SK-N-SH (cell line): ENCODE data around the gene CIAO2A. TPM values are rescaled to one million over a fixed set of nuclear protein-coding genes. Genes with fewer than 3 reads are reported as not detected.

Experiments used
- CTCF ChIA-PET: fragments of 300-600, 350-600 bp; formaldehyde crosslinking; extraction: SDS; loops from one replicate; lab custom pipeline; 2021; lab: Yijun Ruan, JAX
- POLR2A ChIA-PET: fragments of 350-600 bp; sonication (Branson Sonifier 250); formaldehyde crosslinking; extraction: SDS; loops from one replicate; lab custom pipeline; 2020; ENCODE audit warnings: antibody characterized with exemption, inconsistent platforms; lab: Yijun Ruan, JAX
- DNase-seq: peaks from one replicate; pipeline ENCODE4 v3.0.0; 2012
- H2AFZ ChIP-seq: fragments of 200-600 bp; sonication (generic); 2 replicates; pipeline ENCODE4 v1.8.1; 2016; ENCODE audit warnings: antibody characterized with exemption, mild to moderate bottlenecking, low read depth
- H3F3A ChIP-seq: fragments of 200-600 bp; sonication (generic); replicated peaks from 2 replicates; pipeline ENCODE3; 2016; ENCODE audit warnings: antibody characterized with exemption, mild to moderate bottlenecking; ENCODE audit not compliant: insufficient read depth
- H3K27ac ChIP-seq, 2 experiments: fragments of 200-500 bp in 1 of 2; fragments of 200-600 bp in 1 of 2; sonication (Bioruptor generic) in 1 of 2; sonication (generic), shearing (Covaris generic) in 1 of 2; 2 replicates each; pipeline versions ENCODE4 v1.5.1 to v1.6.1; 2014 to 2016; ENCODE audit warnings: low read depth in 2 of 2, inconsistent platforms in 1 of 2, low read length in 1 of 2, mild to moderate bottlenecking in 1 of 2, mixed read lengths in 1 of 2
- H3K27me3 ChIP-seq: fragments of 200-600 bp; sonication (generic), shearing (Covaris generic); 2 replicates; pipeline ENCODE4 v1.6.1; 2016; ENCODE audit warnings: mixed run types; ENCODE audit not compliant: insufficient read depth
- H3K36me3 ChIP-seq, 2 experiments: fragments of 200-500 bp in 1 of 2; fragments of 200-600 bp in 1 of 2; sonication (Bioruptor generic) in 1 of 2; sonication (generic) in 1 of 2; replicated peaks in 1 of 2; 2 replicates each; pipeline versions ENCODE3 to v1.5.1; 2014 to 2016; ENCODE audit warnings: low read length in 1 of 2, mild to moderate bottlenecking in 1 of 2; ENCODE audit not compliant: insufficient read depth in 2 of 2, control insufficient read depth in 1 of 2
- H3K4me1 ChIP-seq, 2 experiments: fragments of 200-500 bp in 1 of 2; fragments of 200-600 bp in 1 of 2; sonication (Bioruptor generic) in 1 of 2; sonication (generic), shearing (Covaris generic) in 1 of 2; 2 replicates each; pipeline versions ENCODE4 v1.5.1 to v1.6.1; 2014 to 2016; ENCODE audit warnings: low read depth in 1 of 2, low read length in 1 of 2, mixed run types in 1 of 2; ENCODE audit not compliant: insufficient read depth in 2 of 2, control insufficient read depth in 1 of 2
- H3K4me2 ChIP-seq: fragments of 200-600 bp; sonication (generic), shearing (Covaris generic); 2 replicates; pipeline ENCODE4 v1.6.1; 2017; ENCODE audit warnings: mixed run types
- H3K4me3 ChIP-seq, 2 experiments: fragments of 200-500 bp in 1 of 2; fragments of 200-600 bp in 1 of 2; sonication (Bioruptor generic) in 1 of 2; sonication (generic), shearing (Covaris generic) in 1 of 2; 2 replicates each; pipeline versions ENCODE4 v1.5.1 to v1.8.1; 2014 to 2016; ENCODE audit warnings: low read depth in 2 of 2, inconsistent platforms in 1 of 2, low read length in 1 of 2, mild to moderate bottlenecking in 1 of 2, mixed read lengths in 1 of 2, moderate library complexity in 1 of 2
- H3K79me2 ChIP-seq: fragments of 200-600 bp; sonication (generic); 2 replicates; pipeline ENCODE4 v1.8.1; 2017; ENCODE audit warnings: mild to moderate bottlenecking; ENCODE audit not compliant: insufficient read depth
- H3K9ac ChIP-seq: fragments of 200-600 bp; sonication (generic); 2 replicates; pipeline ENCODE4 v1.6.1; 2017; ENCODE audit warnings: mixed run types
- H3K9me2 ChIP-seq: fragments of 200-600 bp; sonication (generic); 2 replicates; pipeline ENCODE4 v1.6.1; 2017; ENCODE audit warnings: mixed run types
- H3K9me3 ChIP-seq: fragments of 200-600 bp; sonication (generic); 2 replicates; pipeline ENCODE4 v1.6.1; 2017; ENCODE audit warnings: mixed run types, mild to moderate bottlenecking, moderate library complexity
- H4K20me1 ChIP-seq: fragments of 200-600 bp; sonication (generic); 2 replicates; pipeline ENCODE4 v1.6.1; 2017; ENCODE audit warnings: mild to moderate bottlenecking, mixed run types; ENCODE audit not compliant: insufficient read depth
- CHD2 ChIP-seq: fragments of 150-350 bp; IDR thresholded peaks from 2 replicates; pipeline ENCODE4 v1.6.1; 2018; ENCODE audit warnings: low read length; ENCODE audit not compliant: partially characterized antibody
- ELF1 ChIP-seq: IDR thresholded peaks from 2 replicates; pipeline ENCODE4 v1.4.0; 2012
- EP300 ChIP-seq, 2 experiments: IDR thresholded peaks; 2 replicates each; pipeline versions ENCODE4 v1.4.0 to v1.6.1; 2012; ENCODE audit warnings: borderline replicate concordance in 1 of 2, low read depth in 1 of 2, low read length in 1 of 2
- GABPA ChIP-seq: IDR thresholded peaks from 2 replicates; pipeline ENCODE4 v1.4.0; 2012; ENCODE audit warnings: low read depth, mild to moderate bottlenecking
- GATA2 ChIP-seq: sonication (generic); formaldehyde crosslinking; IDR thresholded peaks from 2 replicates; pipeline ENCODE4 v1.5.0; 2020; ENCODE audit warnings: mild to moderate bottlenecking, missing genetic modification reagents
- JUND ChIP-seq: IDR thresholded peaks from 2 replicates; pipeline ENCODE4 v1.4.0; 2012
- MEF2A ChIP-seq: IDR thresholded peaks from 2 replicates; pipeline ENCODE4 v1.4.0; 2012; ENCODE audit warnings: low read depth, borderline replicate concordance
- PBX3 ChIP-seq: IDR thresholded peaks from 2 replicates; pipeline ENCODE4; 2012
- REST ChIP-seq: IDR thresholded peaks from 2 replicates; pipeline ENCODE4 v1.6.1; 2012; ENCODE audit warnings: mild to moderate bottlenecking, low read depth, low read length, moderate library complexity
- RFX5 ChIP-seq: IDR thresholded peaks from 2 replicates; pipeline ENCODE4 v1.6.1; 2012; ENCODE audit warnings: mild to moderate bottlenecking, improper control_type of control experiment, low read length
- SIN3A ChIP-seq: IDR thresholded peaks from 2 replicates; pipeline ENCODE4 v1.6.1; 2012; ENCODE audit warnings: low read depth, mild to moderate bottlenecking, low read length, moderate library complexity, borderline replicate concordance
- SMC3 ChIP-seq: IDR thresholded peaks from 2 replicates; pipeline ENCODE4 v1.6.1; 2012; ENCODE audit warnings: low read depth, low read length, improper control_type of control experiment
- TEAD4 ChIP-seq: IDR thresholded peaks from 2 replicates; pipeline ENCODE4 v1.4.0; 2012; ENCODE audit warnings: mild to moderate bottlenecking, borderline replicate concordance; ENCODE audit not compliant: insufficient read depth
- USF2 ChIP-seq: fragments of 150-350 bp; IDR thresholded peaks from 2 replicates; pipeline ENCODE4 v1.6.1; 2017; ENCODE audit warnings: antibody characterized with exemption, low read length, low read depth, borderline replicate concordance
- YY1 ChIP-seq: IDR thresholded peaks from 2 replicates; pipeline ENCODE4 v1.4.0; 2012; ENCODE audit warnings: low read depth, mild to moderate bottlenecking
- ZBTB33 ChIP-seq: IDR thresholded peaks from 2 replicates; pipeline ENCODE4 v1.4.0; 2012; ENCODE audit warnings: low read depth, borderline replicate concordance
- WGBS: methylation state at CpG from one replicate; pipeline ENCODE4 v1.1.6; 2017; ENCODE audit warnings: low lambda C conversion rate; 5-methylcytosine and 5-hydroxymethylcytosine counted together
- polyA plus RNA-seq, 3 experiments: library from polyadenylated mRNA; depleted of rRNA; stranded (reverse); fragments of >200 nt; gene quantifications; 2 replicates each; pipeline ENCODE4 v1.2.3, GENCODE V29; 2012

The CIAO2A gene
- polyA plus RNA-seq, 1 of the 3 experiments (the other 2 are of a cell fraction), result 65.3 TPM

- Histone ChIP-seq H2AFZ (no peak overlapping the region), H3K9me2 (no peaks in the 10 kb centered on the region), H3K27me3 (no peaks in the 10 kb centered on the region), H3K4me2 (no peak overlapping the region), H3K4me1 (no peaks in the 10 kb centered on the region), H3K9me3 (no peaks in the 10 kb centered on the region), H3K36me3 (peaks cover 66 to 73% of the 10 kb centered on the region in 2 experiments), H3F3A (no peaks in the 10 kb centered on the region), H4K20me1 (no peaks in the 10 kb centered on the region), H3K9ac (no peak overlapping the region), H3K79me2 (no peaks in the 10 kb centered on the region), H3K4me3 (no peak overlapping the region), H3K27ac (no peak overlapping the region)
- 88% methylated on average over 1 of the region's 1 CpG for WGBS
- no peak for DNase-seq
- CTCF ChIA-PET, result interaction anchor here (2.1 kb wide), 1 partner anchor 31 kb away, joined by 9 read pairs; no protein-coding TSS in a partner anchor
- TF ChIP-seq ELF1 (no peak), PBX3 (no peak), ZBTB33 (no peak), USF2 (no peak), SIN3A (no peak), CHD2 (no peak), YY1 (no peak)
- POLR2A ChIA-PET, result no interaction called here
Observed at GRCh38 chr15:64122444-64122843, 28.8 kb upstream of the CIAO2A start.

- Histone ChIP-seq H3K4me1 (no peaks in the 10 kb centered on the region), H2AFZ (no peak overlapping the region), H3K9me3 (no peaks in the 10 kb centered on the region), H4K20me1 (no peaks in the 10 kb centered on the region), H3K79me2 (no peaks in the 10 kb centered on the region), H3K36me3 (peaks cover 63 to 76% of the 10 kb centered on the region in 2 experiments), H3K4me3 (no peak overlapping the region), H3K9ac (no peak overlapping the region), H3K9me2 (no peaks in the 10 kb centered on the region), H3K27ac (no peak overlapping the region), H3F3A (no peaks in the 10 kb centered on the region), H3K4me2 (no peak overlapping the region), H3K27me3 (no peaks in the 10 kb centered on the region)
- WGBS, result 96% methylated on average over 4 of the region's 4 CpGs
- DNase-seq, result no peak
- CTCF ChIA-PET, result interaction anchor here (2.1 kb wide), 1 partner anchor 32 kb away, joined by 9 read pairs; no protein-coding TSS in a partner anchor
- POLR2A ChIA-PET, result no interaction called here
- TF ChIP-seq EP300 (IDR thresholded peaks at IDR 0.05; ENCODE audit: borderline replicate concordance in 1 of 2, low read depth in 1 of 2, low read length in 1 of 2) (no peak), SIN3A (no peak), MEF2A (no peak), JUND (no peak), GABPA (no peak), REST (no peak), TEAD4 (no peak), RFX5 (no peak), USF2 (no peak), ELF1 (no peak), GATA2 (CRISPR knock-in tag) (no peak), SMC3 (no peak)
- TF ChIP-seq, all 33 proteins: peak for 0
Observed at GRCh38 chr15:64121614-64122013, 28.0 kb upstream of the CIAO2A start.
